RWPE2 (cell line): ENCODE measurements around the gene SLC17A9.

Experiments
- ATAC-seq: fragments of 200-7000 bp; cut with Tn5 transposase; 3 replicates; pipeline ENCODE4 v1.9.1; 2021; ENCODE audit warnings: low read depth
- DNase-seq: peaks from one replicate; pipeline ENCODE4 v3.0.0-alpha.2; 2020; ENCODE audit warnings: low spot score
- H3K27ac ChIP-seq: fragments of 450-650 bp; 2 replicates; pipeline ENCODE4 v1.5.1; 2017; ENCODE audit warnings: mild to moderate bottlenecking; ENCODE audit not compliant: poor library complexity, severe bottlenecking
- H3K27me3 ChIP-seq: fragments of 250-450 bp; sonication (Bioruptor Pico); 2 replicates; pipeline ENCODE4 v1.5.1; 2021; ENCODE audit warnings: mild to moderate bottlenecking, moderate library complexity; ENCODE audit not compliant: insufficient read depth, poor library complexity, severe bottlenecking
- H3K36me3 ChIP-seq: fragments of 250-450 bp; sonication (Bioruptor Pico); 2 replicates; pipeline ENCODE4 v1.5.1; 2020; ENCODE audit warnings: low read depth, mild to moderate bottlenecking, moderate library complexity
- H3K4me1 ChIP-seq: fragments of 250-450 bp; sonication (Bioruptor Pico); 2 replicates; pipeline ENCODE4 v1.5.1; 2021; ENCODE audit warnings: mild to moderate bottlenecking, moderate library complexity; ENCODE audit not compliant: insufficient read depth, poor library complexity, severe bottlenecking
- H3K4me3 ChIP-seq: fragments of 250-450 bp; sonication (Bioruptor Pico); 2 replicates; pipeline ENCODE4 v1.5.1; 2021; ENCODE audit warnings: mild to moderate bottlenecking, moderate library complexity; ENCODE audit not compliant: severe bottlenecking
- H3K9me3 ChIP-seq: fragments of 250-450 bp; sonication (Bioruptor Pico); 2 replicates; pipeline ENCODE4 v1.5.1; 2021; ENCODE audit warnings: mild to moderate bottlenecking, moderate library complexity; ENCODE audit not compliant: severe bottlenecking
- CTCF ChIP-seq: fragments of 450-650 bp; IDR thresholded peaks from one replicate; pipeline ENCODE4 v1.5.1; 2017; ENCODE audit warnings: mild to moderate bottlenecking, moderate library complexity; ENCODE audit not compliant: poor library complexity, severe bottlenecking

The SLC17A9 gene

DNA sequence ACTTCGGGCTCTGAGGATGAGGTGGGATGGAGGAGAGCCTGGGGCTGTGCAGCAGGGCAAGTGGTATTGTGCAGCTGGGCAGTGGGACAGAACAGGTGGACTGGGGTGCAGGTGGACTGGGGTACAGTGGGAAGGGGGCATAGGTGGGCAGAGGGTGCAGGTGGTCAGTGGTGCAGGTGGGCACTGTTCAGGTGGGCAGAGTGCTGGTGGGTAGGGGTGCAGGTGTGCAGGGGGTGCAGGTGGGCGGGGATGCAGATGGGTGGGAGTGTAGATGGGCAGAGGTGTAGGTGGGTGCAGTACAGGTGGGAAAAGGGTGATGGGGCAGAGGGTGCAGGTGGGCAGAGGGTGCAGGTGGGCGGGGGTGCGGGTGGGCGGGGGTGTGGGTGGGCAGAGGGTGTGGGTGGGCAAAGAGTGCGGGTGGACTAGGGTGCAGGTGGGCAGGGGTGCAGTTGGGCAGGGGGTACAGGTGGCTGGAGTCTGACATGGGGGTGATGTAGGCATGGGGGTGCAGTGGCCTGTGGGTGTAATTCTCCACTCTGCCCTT is 33.8 kb downstream of the SLC17A9 start:
- H3K4me1 ChIP-seq = no peaks in the 10 kb centered on the region
- ATAC-seq = no peak
- H3K27me3 ChIP-seq = peaks cover 68% of the 10 kb centered on the region
- no peak overlapping the region for H3K4me3 ChIP-seq
- DNase-seq = no peak
- no peak for TF ChIP-seq CTCF
- no peak overlapping the region for H3K27ac ChIP-seq
- H3K36me3 ChIP-seq = no peaks in the 10 kb centered on the region
- no peaks in the 10 kb centered on the region for H3K9me3 ChIP-seq

DNA sequence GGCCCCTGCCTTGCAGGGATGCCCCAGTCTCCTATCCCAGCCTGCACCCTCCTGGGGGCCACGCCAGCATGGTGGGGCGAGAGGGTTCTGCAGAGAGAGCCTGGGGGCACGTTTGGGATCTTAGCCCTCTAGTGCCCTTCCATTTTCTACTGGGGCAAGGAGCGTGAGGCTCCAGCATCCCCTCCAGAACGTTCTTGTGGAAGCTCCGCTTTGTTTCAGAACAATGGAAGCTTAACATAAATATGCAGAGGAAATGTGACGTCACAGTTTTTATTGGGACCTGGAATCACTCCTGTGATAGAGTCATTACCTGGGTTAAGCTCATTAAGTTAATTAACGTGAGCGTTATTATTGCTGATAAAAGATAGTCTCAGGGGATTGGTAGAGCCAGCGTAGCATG is 34.6 kb downstream of the SLC17A9 start:
- Histone ChIP-seq H3K9me3 (no peaks in the 10 kb centered on the region), H3K4me3 (no peak overlapping the region), H3K36me3 (no peaks in the 10 kb centered on the region), H3K27ac (no peak overlapping the region), H3K4me1 (no peaks in the 10 kb centered on the region), H3K27me3 (peaks cover 67% of the 10 kb centered on the region)
- TF ChIP-seq CTCF = no peak
- ATAC-seq (no peak), DNase-seq (no peak)

DNA sequence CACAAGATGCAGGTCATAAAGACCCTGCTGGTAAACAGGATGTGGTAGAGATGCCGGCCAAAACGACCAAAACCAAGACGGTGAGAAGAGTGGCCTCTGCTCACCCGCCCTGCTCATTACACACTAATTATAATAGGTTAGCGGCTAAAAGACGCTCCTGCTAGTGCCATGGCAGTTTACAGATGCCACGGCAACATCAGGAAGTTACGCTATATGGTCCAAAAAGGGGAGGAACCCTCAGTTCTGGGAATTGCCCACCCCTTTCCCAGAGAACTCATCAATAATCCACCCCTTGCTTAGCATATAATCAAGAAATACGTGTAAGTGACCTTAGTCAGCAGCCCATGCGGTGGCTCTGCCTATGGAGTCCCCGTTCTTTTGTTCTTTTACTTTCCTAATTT is 36.7 kb downstream of the SLC17A9 start:
- Histone ChIP-seq H3K9me3 (no peaks in the 10 kb centered on the region), H3K36me3 (no peaks in the 10 kb centered on the region), H3K4me1 (no peaks in the 10 kb centered on the region), H3K27ac (no peak overlapping the region), H3K27me3 (peaks cover 63% of the 10 kb centered on the region), H3K4me3 (no peak overlapping the region)
- ATAC-seq (no peak), DNase-seq (no peak)
- TF ChIP-seq CTCF = no peak

GRCh38 chr20:62990306-62990825 is 37.9 kb downstream of the SLC17A9 start:
- no peak for TF ChIP-seq CTCF
- Histone ChIP-seq H3K9me3 (no peaks in the 10 kb centered on the region), H3K36me3 (no peaks in the 10 kb centered on the region), H3K4me3 (no peak overlapping the region), H3K27ac (no peak overlapping the region), H3K4me1 (no peaks in the 10 kb centered on the region), H3K27me3 (peaks cover 66% of the 10 kb centered on the region)
- DNase-seq = no peak
- 0 out of 3 replicates have a peak, but pooled peaks have one; percentile 2 for ATAC-seq

- no peaks in the 10 kb centered on the region for H3K4me1 ChIP-seq
- no peaks in the 10 kb centered on the region for H3K36me3 ChIP-seq
- H3K27me3 ChIP-seq = peaks cover 72% of the 10 kb centered on the region
- no peak overlapping the region for H3K4me3 ChIP-seq
- TF ChIP-seq CTCF = no peak
- H3K9me3 ChIP-seq = no peaks in the 10 kb centered on the region
- no peak for DNase-seq
- no peak overlapping the region for H3K27ac ChIP-seq
- peak; percentile 15; the same call in 1 of the 3 replicates for ATAC-seq
These were observed 38.8 kb downstream of the SLC17A9 start for GRCh38 chr20:62991196-62991807.
